HG02798 (cell line): Measurements from ENCODE around the gene VEGFA.
A peak's percentile ranks its signal among the peaks of the same experiment; 100 is the strongest.

Experiments used
- ATAC-seq: cut with Tn5 transposase; IDR thresholded peaks from one replicate; pipeline ENCODE4 v1.9.1; 2021; ENCODE audit warnings: mild to moderate bottlenecking; ENCODE audit not compliant: unreplicated experiment, poor library complexity

Gene VEGFA

GRCh38 chr6:43769526-43770371, at the start of gene VEGFA:
Gene VEGFA, plus strand, starts transcription at chr6:43770211.
- peak; percentile 53 for ATAC-seq

DNA sequence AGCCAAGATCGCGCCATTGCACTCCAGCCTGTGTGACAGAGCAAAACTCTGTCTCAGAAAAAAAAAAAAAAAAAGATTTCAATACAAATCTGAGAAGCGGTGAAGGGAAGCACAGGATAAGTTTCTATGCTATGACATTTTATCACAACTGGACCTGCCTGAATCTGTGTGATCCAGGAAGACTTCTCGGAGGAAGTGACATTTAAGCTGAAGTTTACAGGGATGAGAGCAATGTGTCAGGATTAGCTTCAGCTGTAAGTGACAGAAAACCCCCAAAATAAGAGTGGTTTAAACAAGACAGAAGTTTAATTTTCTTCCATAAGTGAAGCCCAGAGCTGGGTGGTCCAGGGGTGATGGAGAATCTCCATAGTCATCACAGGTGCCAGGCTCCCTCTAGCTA, 49.0 kb upstream of the VEGFA start:
- no peak for ATAC-seq

DNA sequence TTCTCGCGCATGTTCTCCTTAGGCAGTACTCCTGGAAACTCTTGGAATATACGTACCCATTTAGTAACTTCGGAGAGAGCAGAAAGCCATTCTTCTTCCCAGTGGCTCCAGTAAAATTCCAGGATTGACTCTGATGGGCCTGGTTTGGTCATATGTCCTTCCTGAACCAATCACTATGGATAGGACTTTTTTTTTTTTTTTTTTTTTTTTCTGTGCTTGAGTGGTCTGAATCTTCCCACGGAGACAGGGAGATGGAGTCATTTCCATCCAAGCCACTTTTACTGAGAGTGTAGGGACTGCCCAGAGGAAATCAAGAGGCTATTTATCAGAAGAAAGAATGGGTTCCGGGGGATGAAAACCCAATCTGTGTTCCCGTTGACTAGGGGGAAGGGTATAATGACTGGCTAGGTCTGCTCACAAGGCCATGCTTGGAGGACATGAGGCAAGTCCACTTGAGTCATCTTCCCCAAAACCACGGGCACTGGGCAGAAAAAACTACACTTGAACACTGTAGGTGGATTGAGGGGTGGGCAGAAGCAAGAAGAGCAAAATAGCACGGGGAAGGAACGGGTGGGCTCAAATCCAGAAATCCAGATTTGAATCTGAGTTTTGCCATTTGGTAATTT, 47.0 kb upstream of the VEGFA start:
- ATAC-seq = no peak

DNA sequence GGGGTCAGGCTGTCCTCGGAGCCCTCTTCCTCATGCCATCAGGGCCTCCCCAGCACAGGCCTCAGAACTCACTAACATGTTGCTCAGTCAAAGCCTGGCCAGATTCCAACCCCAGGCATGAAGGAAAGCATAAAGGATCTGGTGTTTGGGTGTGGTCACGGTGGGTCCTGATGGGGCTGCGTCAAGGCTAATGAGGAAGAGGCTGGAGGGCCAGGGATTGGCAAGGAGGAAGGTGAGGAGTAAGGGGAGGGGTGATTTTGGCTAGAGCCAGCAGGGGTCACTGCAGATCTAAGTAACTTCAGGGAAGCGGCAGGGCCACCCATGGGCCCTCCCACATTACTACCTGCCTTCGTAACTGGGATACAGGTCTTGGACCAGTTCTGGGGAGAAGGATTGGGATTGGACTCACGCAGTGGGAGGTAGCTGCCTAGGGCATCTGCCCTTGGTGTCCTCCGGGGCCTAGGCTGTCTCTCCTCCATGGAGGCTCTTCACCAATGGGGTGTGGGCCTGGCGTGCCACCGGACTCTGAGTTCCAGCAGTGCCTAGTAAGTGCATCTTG, 46.2 kb upstream of the VEGFA start:
- peak; percentile 63 for ATAC-seq

- no peak for ATAC-seq
Measured at GRCh38 chr6:43724354-43724753, 45.7 kb upstream of the VEGFA start.

- ATAC-seq = peak; percentile 84
Measured at GRCh38 chr6:43724914-43725642, 44.9 kb upstream of the VEGFA start.

- ATAC-seq = no peak
Measured at GRCh38 chr6:43725643-43726580, 44.1 kb upstream of the VEGFA start.

- no peak for ATAC-seq
Measured at GRCh38 chr6:43727634-43728033, 42.4 kb upstream of the VEGFA start.

DNA sequence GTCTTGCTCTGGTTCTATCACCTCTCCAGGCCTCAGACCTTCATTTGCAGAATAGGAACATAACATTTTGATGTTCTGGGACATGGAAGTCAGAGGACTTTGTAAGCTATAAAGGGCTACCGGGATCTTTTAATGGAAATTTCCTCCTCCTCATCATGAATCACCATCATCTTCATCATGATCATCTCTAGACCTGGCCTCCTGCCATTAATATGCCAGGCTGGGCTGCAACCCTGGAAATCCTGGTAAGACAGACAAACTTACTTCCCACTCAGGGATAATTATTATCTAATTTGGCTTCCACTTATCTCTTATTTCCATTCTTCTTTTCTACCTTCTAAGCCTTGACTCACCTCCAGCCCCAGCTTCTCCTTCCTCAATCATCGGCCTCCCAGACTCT, 41.4 kb upstream of the VEGFA start:
- no peak for ATAC-seq

DNA sequence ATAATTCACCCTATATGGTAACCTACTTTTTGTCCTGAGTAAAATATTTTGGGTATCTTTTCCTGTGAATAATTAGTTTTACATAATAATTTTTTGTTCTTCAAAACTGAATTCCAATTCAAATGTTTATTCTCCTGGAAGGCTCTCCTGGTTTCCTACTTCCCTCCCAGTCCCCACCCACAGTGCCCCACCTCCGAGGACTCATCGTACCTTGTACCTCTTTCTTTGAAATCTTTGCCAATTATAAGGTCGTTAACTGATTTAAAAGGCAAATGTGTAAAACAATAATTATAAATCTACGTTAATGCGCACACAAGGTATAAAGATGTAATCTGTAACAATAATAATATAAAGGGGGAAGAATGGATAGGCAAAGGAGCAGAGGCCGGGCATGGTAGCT, 40.5 kb upstream of the VEGFA start:
- ATAC-seq = no peak

DNA sequence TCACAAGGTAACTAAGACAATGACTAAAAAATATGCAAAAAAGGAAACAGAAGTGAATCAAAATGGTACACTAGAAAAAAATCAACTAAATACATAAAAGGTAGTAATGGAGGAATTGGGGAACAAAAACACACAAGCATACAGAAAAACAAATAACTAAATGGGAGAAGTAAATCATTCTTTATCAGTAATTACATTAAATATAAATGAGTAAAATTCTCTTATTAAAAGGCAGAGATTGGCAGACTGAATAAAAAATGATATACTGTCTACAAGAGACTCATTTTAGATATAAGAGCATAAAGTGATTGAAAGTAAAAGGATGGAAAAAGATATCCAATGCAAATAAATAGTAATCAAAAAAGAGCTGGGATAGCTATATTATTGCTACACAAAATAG, 39.4 kb upstream of the VEGFA start:
- ATAC-seq = no peak

DNA sequence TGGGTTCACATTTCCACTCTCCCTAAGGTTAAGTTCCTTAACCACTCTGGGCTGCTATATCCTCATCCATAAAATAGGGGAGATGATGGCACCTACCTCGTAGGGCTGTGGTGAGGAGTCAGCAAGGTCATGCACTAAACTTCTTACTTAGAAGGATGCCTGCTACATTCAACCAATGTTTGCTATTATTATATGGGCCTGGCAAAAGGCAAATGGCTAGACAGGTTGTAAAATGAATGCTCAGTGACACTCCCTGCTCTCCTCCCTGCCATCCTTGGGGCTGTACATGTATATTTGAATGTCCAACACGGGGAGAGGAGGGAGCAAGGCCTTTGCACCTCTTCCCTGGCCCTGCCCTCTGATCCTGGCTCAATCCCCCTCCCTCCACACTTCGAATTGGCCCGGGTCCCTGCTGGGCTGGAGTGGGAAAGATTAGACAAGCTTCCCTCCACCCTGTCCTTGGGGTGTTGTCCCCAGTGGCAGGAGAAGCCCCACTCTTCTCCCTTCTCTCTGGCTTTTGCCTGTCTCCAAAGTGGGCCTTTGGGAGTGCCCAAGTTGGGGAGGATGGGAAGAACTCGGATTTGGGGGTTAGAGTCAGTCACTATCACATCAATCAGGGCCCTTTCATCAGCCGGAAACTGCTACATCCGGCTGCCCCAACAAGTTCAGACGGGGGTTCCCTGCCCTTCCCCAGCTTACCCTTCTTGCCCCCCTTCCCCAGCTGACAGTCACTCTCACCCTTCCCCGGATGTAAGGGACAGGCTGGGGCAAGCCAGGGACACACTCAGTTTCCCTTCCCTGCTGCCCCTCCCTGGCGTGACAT, 36.3 kb upstream of the VEGFA start:
- peak; percentile 58 for ATAC-seq

DNA sequence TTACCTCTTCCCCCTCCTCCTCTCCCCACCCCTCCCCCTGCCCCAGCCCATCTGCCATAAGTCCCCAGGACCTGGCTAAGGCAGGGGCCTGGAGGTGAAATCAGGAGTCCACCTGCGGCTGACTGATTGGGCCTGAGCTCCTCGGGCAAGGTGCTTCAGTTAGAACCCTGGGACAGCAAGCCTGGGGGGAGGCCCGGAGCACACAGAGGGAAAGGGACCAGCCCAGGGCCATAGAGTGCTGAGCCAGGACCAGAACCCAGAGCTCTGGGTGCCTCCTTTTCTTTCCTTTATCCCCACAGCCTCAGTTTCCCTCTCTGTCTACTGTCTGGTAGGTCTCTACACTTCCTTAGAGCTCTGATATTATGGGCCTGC, 35.7 kb upstream of the VEGFA start:
- ATAC-seq = no peak

DNA sequence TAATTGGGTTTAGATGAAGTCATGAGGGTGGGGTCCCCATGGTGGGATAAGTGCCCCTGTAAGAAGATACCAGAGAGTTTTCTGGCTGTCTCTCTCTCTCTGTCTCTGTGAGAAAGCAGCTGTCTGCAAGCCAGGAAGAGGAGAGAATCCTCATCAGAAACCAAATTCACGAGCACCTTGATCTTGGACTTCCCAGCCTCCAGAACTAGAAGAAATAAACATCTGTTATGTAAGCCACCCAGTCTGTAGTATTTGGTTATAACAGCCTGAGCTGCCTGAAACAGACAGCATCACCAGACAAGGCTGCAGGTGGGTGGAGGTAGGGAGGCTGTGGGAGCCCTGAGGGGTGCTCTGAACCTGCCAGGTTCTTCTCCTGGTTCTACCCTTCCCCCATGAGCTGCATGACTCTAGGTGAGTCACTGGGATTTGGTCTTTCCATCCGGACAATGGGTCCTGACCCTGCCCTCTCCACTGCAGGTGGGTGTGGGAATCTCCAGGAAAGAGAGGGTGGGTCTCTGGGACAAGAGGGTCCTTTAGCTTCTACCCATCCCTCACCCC, 34.3 kb upstream of the VEGFA start:
- no peak for ATAC-seq

DNA sequence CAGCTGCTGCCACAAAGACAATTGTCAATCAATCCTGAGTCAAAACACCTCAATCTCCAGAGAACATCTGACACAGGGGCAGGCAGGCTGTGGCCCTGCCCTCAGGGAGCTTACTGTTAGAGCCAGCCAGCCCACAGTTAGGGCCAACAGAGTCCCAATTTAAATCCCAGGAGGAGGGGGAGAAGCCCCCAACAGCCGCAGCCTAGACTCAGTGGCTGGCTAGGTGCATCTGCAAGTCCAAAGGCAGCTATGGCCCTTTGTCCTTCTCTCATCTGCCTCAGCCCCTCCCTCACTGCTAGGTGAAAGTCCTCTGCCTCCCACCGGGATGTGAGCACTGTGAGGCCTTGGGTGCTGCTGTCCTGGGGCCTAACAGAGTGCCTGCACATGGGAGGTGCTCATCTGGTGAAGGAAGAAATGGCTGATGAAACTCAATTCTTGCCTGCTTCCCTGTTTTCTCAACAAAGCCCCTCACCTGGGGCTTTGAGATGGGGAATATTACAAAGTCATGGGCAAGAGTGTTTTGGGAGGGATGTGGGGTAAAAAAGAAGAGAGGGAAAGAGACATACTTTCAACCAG, 33.7 kb upstream of the VEGFA start:
- no peak for ATAC-seq

DNA sequence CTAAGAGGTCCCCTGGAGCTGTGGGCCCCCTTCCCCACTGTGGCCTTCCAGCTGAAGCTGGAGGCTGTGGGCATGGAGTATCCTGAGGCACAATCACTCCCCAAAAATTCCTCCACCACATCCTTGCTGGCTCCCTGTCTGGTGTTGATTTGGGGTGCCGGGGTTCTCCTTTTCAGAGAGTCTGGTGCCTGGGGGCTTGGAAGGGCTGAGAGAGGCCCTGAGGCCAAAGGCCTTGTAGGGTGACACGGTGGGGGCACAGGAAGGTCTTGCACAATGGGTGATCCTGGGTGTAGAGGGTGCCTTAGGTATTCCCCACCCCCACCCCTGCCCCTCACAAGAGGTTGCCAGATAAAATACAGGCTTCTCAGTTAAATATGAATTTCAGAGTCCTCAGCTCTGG, 33.2 kb upstream of the VEGFA start:
- no peak for ATAC-seq

- ATAC-seq = no peak
Measured at GRCh38 chr6:43737272-43738081, 32.5 kb upstream of the VEGFA start.

DNA sequence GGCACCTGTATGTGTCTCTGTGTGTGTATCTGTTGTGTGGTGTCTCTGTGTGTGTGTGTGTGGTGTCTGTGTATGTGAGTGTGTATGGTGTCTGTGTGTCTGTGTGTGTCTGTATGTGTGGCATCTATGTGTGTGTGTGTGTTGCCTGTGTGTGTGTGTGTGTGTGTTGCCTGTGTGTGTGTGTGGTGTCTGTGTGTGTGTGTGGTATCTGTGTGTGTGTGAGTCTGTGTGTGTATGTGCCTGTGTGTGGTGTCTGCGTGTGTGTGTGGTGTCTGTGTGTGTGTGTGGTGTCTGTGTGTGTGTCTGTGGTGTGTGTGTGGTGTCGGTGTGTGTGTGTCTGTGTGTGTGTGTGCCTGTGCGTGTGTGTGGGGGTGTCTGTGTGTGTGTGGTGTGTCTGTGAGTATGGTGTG, 31.7 kb upstream of the VEGFA start:
- no peak for ATAC-seq
